Vagina (tissue), 2 donors: ENCODE data around the gene RBM4. TPM values are rescaled to one million over a fixed set of nuclear protein-coding genes. Genes with fewer than 3 reads are reported as not detected.

Source experiments
- DNase-seq, 2 donors: peaks; one replicate each; pipeline ENCODE4 v3.0.0-alpha.2; 2017; ENCODE audit errors: extremely low spot score in 2 of 2
- H3K27ac ChIP-seq: fragments of 200-600 bp; sonication (generic); one replicate; pipeline ENCODE4 v1.5.1; 2019
- H3K27me3 ChIP-seq: fragments of 200-600 bp; sonication (generic); one replicate; pipeline ENCODE4 v1.5.1; 2019
- H3K36me3 ChIP-seq, 2 donors: fragments of 200-600 bp; sonication (generic); one replicate each; pipeline ENCODE4 v1.5.1; 2017 to 2019
- H3K4me1 ChIP-seq: fragments of 200-600 bp; sonication (generic); one replicate; pipeline ENCODE4 v1.5.1; 2019
- H3K4me3 ChIP-seq, 2 donors: fragments of 200-600 bp; sonication (generic); 1 replicate in 1 of 2; 2 replicates in 1 of 2; pipeline ENCODE4 v1.5.1; 2016 to 2019
- H3K9me3 ChIP-seq: fragments of 200-600 bp; sonication (generic); one replicate; pipeline ENCODE4 v1.5.1; 2019
- POLR2A ChIP-seq, 2 donors: fragments of 450-650 bp; IDR thresholded peaks; one replicate each; pipeline ENCODE4 v1.6.1; 2017; ENCODE audit warnings: antibody characterized with exemption in 2 of 2, mild to moderate bottlenecking in 2 of 2, moderate library complexity in 2 of 2
- POLR2AphosphoS5 ChIP-seq, 2 donors: sonication (generic); formaldehyde crosslinking; IDR thresholded peaks; one replicate each; pipeline ENCODE4 v1.9.0; 2017; ENCODE audit warnings: antibody characterized with exemption in 2 of 2, mild to moderate bottlenecking in 2 of 2, low read depth in 1 of 2; ENCODE audit not compliant: insufficient read depth in 1 of 2
- intact Hi-C: fragments of 100-400 bp; cut with DNase I; formaldehyde crosslinking; loops from one replicate; pipeline ENCODE4 v1.15.1; 2023
- total RNA-seq: library from RNA; depleted of rRNA; stranded (reverse); fragments of >200 nt; gene quantifications from one replicate; pipeline ENCODE4 v1.2.3, GENCODE V29; 2016
- TF ChIP-seq, protein P1 (sequence below), 3 experiments: fragments of 450-650 bp in 2 of 3; fragments of 200-600 bp in 1 of 3; sonication (generic) in 1 of 3; IDR thresholded peaks; one replicate each; pipeline ENCODE4 v1.5.1; 2017 to 2019; ENCODE audit warnings: antibody characterized with exemption in 3 of 3, mild to moderate bottlenecking in 2 of 3, moderate library complexity in 2 of 3

Gene RBM4
- total RNA-seq, 1 donor from 2014 or later, result 61.1 TPM

DNA sequence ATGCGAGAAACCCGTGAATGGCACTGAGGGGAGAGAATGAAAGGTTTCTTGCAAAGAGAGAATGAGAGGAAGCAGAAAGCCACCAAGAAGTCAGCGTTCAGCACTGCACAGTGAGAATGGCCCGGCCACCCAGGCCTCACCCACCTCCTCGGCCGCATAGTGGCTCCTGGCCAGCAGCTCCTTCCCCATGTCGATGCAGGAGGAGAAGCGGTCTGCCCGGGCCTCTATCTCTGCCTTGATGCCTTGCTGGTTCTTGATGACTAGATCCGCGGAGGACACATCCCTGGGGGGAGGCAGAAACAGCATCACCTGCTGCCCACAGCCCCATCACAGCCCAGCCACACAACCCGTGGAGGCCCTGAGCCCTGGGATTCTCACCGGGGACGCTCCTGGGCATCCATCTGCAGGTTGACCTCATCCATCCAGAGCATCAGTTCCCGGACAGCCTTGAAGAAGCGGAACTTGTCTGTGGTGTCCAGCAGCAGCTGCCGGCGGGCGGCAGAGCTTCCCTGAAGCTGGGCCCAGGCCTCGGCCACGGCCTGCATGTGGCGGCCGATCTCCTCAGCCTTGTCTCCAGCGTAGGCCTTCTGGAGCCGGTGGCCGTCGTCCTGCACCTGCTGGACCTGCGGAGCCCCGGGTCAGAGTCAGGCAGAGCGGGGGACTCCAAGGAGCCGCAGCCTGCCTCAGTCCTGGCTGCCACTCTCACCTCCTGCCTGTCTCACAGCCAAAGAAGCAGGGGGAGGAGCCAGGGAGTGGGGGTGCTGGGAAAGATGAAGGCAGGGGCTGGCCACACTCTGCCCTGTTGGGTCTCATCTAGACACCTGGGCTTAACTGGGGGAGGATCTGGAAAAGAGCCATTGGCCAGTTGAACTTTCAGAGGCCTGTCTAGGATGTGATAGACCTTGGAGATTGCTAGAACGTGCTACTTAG, 51.4 kb downstream of the RBM4 start:
- DNase-seq, result no peak
- no peaks in the 10 kb centered on the region for H3K27me3 ChIP-seq
- H3K4me3 ChIP-seq, result no peak overlapping the region
- H3K4me1 ChIP-seq, result peaks cover 22% of the 10 kb centered on the region
- H3K27ac ChIP-seq, result no peak overlapping the region
- intact Hi-C loops, result loop anchor here (5.0 to 10.0 kb wide), 2 partner anchors 147 to 285 kb away; no protein-coding TSS in a partner anchor
- no peaks in the 10 kb centered on the region for H3K9me3 ChIP-seq
- no peak for TF ChIP-seq POLR2AphosphoS5 (IDR thresholded peaks at IDR 0.05; ENCODE audit: insufficient read depth in 1 of 2, low read depth in 1 of 2)
- TF ChIP-seq, protein P1, sequence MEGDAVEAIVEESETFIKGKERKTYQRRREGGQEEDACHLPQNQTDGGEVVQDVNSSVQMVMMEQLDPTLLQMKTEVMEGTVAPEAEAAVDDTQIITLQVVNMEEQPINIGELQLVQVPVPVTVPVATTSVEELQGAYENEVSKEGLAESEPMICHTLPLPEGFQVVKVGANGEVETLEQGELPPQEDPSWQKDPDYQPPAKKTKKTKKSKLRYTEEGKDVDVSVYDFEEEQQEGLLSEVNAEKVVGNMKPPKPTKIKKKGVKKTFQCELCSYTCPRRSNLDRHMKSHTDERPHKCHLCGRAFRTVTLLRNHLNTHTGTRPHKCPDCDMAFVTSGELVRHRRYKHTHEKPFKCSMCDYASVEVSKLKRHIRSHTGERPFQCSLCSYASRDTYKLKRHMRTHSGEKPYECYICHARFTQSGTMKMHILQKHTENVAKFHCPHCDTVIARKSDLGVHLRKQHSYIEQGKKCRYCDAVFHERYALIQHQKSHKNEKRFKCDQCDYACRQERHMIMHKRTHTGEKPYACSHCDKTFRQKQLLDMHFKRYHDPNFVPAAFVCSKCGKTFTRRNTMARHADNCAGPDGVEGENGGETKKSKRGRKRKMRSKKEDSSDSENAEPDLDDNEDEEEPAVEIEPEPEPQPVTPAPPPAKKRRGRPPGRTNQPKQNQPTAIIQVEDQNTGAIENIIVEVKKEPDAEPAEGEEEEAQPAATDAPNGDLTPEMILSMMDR (IDR thresholded peaks at IDR 0.05), result no peak
- TF ChIP-seq POLR2A (IDR thresholded peaks at IDR 0.05), result no peak
- no peaks in the 10 kb centered on the region for H3K36me3 ChIP-seq

DNA sequence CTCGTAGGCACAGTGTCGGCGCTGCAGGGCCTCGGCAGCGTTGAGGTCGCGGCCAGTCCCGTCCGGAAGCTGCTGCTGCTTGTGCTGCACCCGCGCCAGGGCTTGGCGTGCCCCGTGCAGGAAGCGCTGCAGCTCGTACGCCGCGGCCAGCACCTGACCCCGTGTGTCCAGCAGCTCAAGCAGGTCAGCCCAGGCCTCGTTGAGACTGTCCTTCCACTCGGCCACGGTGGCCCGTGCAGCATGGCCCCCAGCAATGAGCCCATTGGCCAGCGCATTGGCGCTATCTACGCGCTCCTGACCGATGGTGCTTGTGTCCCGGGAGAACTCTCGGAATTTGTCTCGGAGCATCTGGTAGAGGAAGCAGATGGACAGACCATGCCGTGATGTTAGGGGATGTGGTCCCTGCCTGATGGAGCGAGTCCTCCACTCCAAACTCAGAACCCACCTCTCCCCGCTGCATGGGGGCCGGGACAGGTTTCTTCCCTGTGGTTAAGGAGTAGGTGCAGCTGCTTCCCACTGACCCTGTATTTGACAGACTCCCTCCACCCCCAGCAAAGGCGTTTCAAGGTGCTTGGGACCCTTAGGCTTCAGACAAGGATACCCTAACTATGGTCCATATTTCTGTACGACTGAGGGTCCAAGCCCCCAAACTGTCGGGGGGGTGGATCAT, 52.9 kb downstream of the RBM4 start:
- H3K36me3 ChIP-seq, result no peaks in the 10 kb centered on the region
- H3K4me1 ChIP-seq, result peaks cover 14% of the 10 kb centered on the region
- no peak overlapping the region for H3K4me3 ChIP-seq
- TF ChIP-seq, protein P1 (IDR thresholded peaks at IDR 0.05), result no peak
- TF ChIP-seq POLR2A (IDR thresholded peaks at IDR 0.05) (no peak), POLR2AphosphoS5 (IDR thresholded peaks at IDR 0.05; ENCODE audit: insufficient read depth in 1 of 2, low read depth in 1 of 2) (no peak)
- H3K27ac ChIP-seq, result no peak overlapping the region
- intact Hi-C loops, result no loop called here
- DNase-seq, result no peak
- H3K27me3 ChIP-seq, result no peaks in the 10 kb centered on the region
- H3K9me3 ChIP-seq, result no peaks in the 10 kb centered on the region

DNA sequence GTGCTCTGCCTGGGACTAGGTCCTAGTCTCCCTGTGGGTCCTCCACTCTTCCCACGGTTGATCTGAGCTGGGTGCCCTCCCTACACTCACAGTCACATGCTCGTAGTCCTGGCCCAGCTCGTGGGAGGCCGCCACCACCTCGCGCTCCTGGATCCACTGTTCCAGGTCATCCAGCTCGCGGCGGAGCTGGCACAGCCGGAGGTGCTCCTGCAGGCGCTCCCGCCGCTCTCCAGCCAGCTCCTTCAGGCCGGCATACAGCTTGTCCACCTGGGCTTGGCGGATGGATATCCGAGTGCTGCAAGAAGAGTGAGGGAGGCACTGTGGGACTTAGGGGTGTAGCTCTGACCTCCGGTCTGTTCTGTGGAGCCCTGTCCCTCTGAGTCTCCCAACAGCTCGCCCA, 53.9 kb downstream of the RBM4 start:
- Histone ChIP-seq H3K27ac (no peak overlapping the region), H3K4me3 (no peak overlapping the region), H3K9me3 (no peaks in the 10 kb centered on the region), H3K36me3 (no peaks in the 10 kb centered on the region), H3K4me1 (peaks cover 14% of the 10 kb centered on the region), H3K27me3 (no peaks in the 10 kb centered on the region)
- TF ChIP-seq POLR2AphosphoS5 (IDR thresholded peaks at IDR 0.05; ENCODE audit: insufficient read depth in 1 of 2, low read depth in 1 of 2), result no peak
- TF ChIP-seq, protein P1 (IDR thresholded peaks at IDR 0.05), result no peak
- no peak for TF ChIP-seq POLR2A (IDR thresholded peaks at IDR 0.05)
- intact Hi-C loops, result no loop called here
- DNase-seq, result no peak

DNA sequence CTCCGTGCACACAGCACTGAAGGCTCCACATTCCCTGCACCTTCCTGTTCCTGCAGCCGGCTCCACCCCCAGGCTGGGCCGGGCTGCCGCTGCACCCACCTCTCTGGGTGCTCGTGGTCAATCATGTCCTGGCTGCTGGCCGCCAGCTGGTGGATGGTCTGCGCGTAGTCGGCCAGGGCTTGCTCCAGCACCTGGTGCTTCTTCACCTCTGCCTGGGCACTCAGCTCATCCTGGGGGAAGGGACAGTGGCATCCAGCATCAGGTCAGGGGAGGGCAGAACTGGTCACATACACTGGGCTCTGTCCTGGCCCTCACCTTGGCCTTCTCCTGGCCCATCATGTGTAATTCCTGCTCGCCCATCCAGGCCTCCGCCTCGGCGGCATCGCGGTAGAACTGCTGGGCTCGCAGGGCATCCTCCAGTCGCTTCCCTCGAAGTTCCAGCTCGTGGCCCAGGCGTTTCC, 54.4 kb downstream of the RBM4 start:
- intact Hi-C loops, result no loop called here
- Histone ChIP-seq H3K9me3 (no peaks in the 10 kb centered on the region), H3K27ac (no peak overlapping the region), H3K4me3 (no peak overlapping the region), H3K4me1 (peaks cover 13% of the 10 kb centered on the region), H3K27me3 (no peaks in the 10 kb centered on the region), H3K36me3 (no peaks in the 10 kb centered on the region)
- no peak for DNase-seq
- TF ChIP-seq, protein P1 (IDR thresholded peaks at IDR 0.05), result no peak
- no peak for TF ChIP-seq POLR2A (IDR thresholded peaks at IDR 0.05)
- no peak for TF ChIP-seq POLR2AphosphoS5 (IDR thresholded peaks at IDR 0.05; ENCODE audit: insufficient read depth in 1 of 2, low read depth in 1 of 2)
